IPS DF 6.9 (cell line): ENCODE measurements around the gene ADGRE2.
"Not testable (repeated sequence)": the region's sequence is repeated elsewhere in the genome, so short reads cannot be mapped to it uniquely, and the experiment has no call there.

ENCODE experiments used
- DNase-seq: peaks from one replicate; pipeline ENCODE4 v3.0.0-alpha.2; 2013; ENCODE audit warnings: low read depth, low spot score
- H3K27ac ChIP-seq: one replicate; pipeline ENCODE4 v1.5.1; 2013; ENCODE audit warnings: low read length, control low read depth
- H3K27me3 ChIP-seq: 2 replicates; pipeline ENCODE4 v1.6.1; 2013; ENCODE audit warnings: mild to moderate bottlenecking, low read length; ENCODE audit not compliant: control insufficient read depth, insufficient read depth
- H3K36me3 ChIP-seq: 2 replicates; pipeline ENCODE4 v1.6.1; 2013; ENCODE audit warnings: low read length; ENCODE audit not compliant: control insufficient read depth, insufficient read depth
- H3K4me1 ChIP-seq: 2 replicates; pipeline ENCODE4 v1.6.1; 2013; ENCODE audit warnings: low read length; ENCODE audit not compliant: control insufficient read depth, insufficient read depth
- H3K4me3 ChIP-seq: 2 replicates; pipeline ENCODE4 v1.5.1; 2013; ENCODE audit warnings: mild to moderate bottlenecking, low read length
- H3K9me3 ChIP-seq: 2 replicates; pipeline ENCODE4 v1.6.1; 2013; ENCODE audit warnings: low read length, inconsistent platforms; ENCODE audit not compliant: control insufficient read depth, insufficient read depth
- WGBS: extraction: QIAGEN DNeasy Blood & Tissue Kit; methylation state at CpG from one replicate; pipeline ENCODE4 v1.1.7; 2013; ENCODE audit warnings: mixed read lengths, missing lambda C conversion rate; ENCODE audit not compliant: insufficient read length, insufficient coverage; 5-methylcytosine and 5-hydroxymethylcytosine counted together

Gene ADGRE2

DNA sequence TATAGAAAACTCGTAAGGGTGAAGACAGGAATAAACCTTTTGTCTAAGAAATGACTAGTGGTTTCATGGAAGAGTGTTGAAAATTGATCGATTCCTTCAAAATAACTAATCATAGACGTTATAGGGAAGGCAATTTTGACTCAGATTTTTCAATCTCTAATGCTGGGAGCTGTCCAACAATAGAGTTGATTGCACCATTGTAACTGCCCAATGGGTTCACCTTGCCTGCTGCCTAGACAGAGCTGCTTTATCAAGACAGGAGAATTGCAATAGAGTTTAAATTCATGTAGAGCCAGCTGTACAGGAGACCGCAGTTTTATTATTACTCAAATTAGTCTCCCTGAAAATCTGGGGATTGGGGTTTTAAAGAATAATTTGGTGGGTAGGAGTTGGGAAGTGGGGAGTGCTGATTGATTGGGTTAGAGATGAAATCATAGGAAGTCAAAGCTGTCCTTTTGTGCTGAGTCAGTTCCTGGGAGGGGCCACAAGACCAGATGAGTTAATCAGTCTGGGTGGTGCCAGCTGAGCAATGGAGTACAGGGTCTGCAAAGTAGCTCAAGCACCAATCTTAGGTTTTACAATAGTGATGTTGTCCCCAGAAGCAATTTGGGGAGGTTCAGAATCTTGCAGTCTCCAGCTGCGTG is 16.8 kb upstream of the ADGRE2 start:
- Histone ChIP-seq H3K9me3 (no peaks in the 10 kb centered on the region), H3K36me3 (no peaks in the 10 kb centered on the region), H3K4me1 (no peaks in the 10 kb centered on the region), H3K27ac (no peak overlapping the region), H3K4me3 (no peak overlapping the region), H3K27me3 (no peaks in the 10 kb centered on the region)
- no peak for DNase-seq
- no CpG with 5 or more reads among the region's 5 CpGs for WGBS

DNA sequence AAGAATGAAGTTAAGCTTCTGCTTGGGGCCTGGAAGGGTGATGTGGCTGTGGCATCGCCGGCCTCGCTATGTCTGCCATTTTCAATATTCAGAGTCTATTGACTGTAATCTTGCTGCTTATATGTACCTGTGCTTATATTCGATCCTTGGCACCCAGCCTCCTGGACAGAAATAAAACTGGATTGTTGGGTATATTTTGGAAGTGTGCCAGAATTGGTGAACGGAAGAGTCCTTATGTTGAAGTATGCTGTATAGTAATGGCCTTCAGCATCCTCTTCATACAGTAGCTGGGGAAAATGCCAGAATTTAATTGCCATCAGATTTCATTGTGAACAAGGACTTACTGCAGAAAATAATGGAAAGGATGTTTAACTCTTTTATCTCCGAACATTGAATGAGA is 13.9 kb upstream of the ADGRE2 start:
- DNase-seq, H3K27me3 ChIP-seq, H3K36me3 ChIP-seq, H3K4me1 ChIP-seq, H3K4me3 ChIP-seq, H3K27ac ChIP-seq, H3K9me3 ChIP-seq: not testable (repeated sequence)
- WGBS = no CpG with 5 or more reads among the region's 6 CpGs

DNA sequence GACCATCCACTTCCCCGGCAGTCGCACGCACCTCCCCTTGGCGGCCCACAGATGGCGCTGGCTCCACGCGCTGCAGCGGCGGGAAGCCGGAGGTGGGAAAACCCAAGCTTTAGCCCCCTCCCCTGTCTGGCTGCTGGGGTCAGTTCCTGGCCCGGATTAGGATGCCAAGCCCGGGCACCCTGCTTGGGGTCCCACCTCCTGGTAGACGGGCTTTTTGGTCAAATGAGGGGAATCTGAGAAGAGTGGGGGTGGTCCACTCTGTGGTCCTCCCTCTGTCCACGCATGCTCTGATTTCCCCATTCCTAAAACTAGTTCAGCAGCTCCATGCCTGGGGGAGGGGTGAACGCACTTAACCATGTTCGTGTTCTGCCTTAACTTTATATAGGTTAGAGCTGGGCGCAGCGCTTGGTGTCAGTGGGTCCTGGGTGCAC is 8.1 kb upstream of the ADGRE2 start:
- no peak overlapping the region for H3K4me3 ChIP-seq
- H3K36me3 ChIP-seq = no peaks in the 10 kb centered on the region
- WGBS = no CpG with 5 or more reads among the region's 18 CpGs
- H3K9me3 ChIP-seq = no peaks in the 10 kb centered on the region
- 0 out of 2 replicates have a peak, but pooled peaks cover 1% of the 10 kb centered on the region for H3K4me1 ChIP-seq
- H3K27ac ChIP-seq = no peak overlapping the region
- H3K27me3 ChIP-seq = no peaks in the 10 kb centered on the region
- DNase-seq = peak; percentile 58

DNA sequence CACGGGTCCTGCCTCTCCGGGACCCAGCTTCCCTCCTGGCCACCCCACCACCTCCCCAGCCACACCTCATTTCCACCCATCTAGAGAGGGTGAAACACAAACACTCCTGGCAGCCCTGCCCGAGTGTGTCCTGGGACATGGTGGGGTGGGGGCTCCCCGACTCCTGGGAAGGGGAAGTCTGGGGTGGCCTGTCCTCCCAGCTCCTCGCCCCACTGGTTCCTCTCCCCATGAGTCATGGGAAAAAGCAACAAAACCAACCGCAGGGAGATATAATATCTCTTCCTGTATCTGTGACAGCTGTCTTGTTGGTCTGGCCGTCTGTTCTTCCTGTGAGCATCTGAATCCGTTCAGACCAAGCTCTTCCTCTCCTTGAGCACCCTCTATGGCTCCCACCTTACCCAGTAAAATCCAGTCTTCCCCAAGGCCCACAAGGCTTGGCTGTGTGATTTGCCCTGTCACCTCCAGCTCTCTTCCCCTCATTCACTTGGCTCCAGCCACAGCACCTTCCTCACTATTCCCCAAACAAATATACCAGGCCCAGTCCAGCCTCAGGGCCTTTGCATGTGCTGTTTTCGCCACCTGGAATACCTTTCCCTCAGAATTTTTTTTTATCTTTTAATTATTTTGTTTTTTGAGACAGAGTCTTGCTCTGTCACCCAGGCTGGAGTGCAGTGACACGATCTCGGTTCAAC is 6.9 kb upstream of the ADGRE2 start:
- WGBS = no CpG with 5 or more reads among the region's 11 CpGs
- H3K27me3 ChIP-seq, H3K4me3 ChIP-seq, H3K36me3 ChIP-seq, H3K4me1 ChIP-seq, H3K9me3 ChIP-seq, H3K27ac ChIP-seq, DNase-seq: not testable (repeated sequence)

DNA sequence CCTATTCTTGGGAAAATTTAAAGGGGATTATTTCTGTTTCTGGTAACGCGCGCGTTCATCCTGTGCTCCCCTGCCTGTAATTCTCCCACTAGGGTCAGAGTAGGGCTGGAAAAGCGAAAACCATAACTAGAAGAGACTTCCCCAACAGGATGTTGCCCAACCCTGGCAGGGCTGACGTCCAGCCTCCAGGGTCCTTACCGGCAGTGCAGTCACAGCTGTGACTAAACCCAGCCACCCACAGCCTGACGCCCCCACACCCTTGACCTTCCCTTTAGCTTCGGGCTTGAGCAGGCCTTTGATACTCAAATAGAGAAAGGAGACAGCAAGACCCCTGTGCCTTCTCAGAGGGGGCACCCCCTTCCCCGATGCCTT is 6.4 kb upstream of the ADGRE2 start:
- not testable (repeated sequence) for H3K4me3 ChIP-seq, H3K9me3 ChIP-seq, H3K27ac ChIP-seq, DNase-seq, H3K27me3 ChIP-seq, H3K36me3 ChIP-seq, H3K4me1 ChIP-seq
- no CpG with 5 or more reads among the region's 10 CpGs for WGBS

DNA sequence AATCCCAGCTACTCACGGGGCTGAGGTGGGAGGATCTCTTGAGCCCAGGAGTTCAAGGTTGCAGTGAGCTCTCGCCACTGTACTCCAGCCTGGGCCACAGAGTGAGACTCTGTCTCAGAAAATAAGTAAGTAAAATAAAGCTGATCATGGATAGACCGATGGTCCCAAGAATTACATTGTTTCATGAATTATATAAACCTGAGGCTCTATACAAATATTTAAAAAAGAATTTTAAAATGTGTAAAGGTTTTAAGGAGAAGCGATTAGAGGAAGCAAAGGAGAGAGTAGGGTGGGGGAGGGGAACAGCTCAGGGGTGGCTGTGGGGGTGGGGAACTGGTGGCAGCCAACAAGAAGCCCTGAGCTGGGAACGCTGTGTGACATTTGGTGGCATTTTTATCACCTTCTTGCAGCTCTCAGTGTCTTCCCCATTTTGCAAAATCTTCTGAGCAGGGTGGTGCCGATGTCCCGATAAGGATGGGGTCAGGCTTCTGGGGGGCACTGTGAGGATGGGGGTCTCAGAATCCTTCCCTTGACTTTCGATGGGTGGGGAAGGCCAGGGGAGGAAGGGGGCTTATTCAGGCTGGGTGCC is 5.1 kb upstream of the ADGRE2 start:
- H3K27me3 ChIP-seq, H3K4me3 ChIP-seq, H3K27ac ChIP-seq, H3K36me3 ChIP-seq, DNase-seq, H3K9me3 ChIP-seq, H3K4me1 ChIP-seq: not testable (repeated sequence)
- WGBS = 100% methylated on average over 1 of the region's 8 CpGs

DNA sequence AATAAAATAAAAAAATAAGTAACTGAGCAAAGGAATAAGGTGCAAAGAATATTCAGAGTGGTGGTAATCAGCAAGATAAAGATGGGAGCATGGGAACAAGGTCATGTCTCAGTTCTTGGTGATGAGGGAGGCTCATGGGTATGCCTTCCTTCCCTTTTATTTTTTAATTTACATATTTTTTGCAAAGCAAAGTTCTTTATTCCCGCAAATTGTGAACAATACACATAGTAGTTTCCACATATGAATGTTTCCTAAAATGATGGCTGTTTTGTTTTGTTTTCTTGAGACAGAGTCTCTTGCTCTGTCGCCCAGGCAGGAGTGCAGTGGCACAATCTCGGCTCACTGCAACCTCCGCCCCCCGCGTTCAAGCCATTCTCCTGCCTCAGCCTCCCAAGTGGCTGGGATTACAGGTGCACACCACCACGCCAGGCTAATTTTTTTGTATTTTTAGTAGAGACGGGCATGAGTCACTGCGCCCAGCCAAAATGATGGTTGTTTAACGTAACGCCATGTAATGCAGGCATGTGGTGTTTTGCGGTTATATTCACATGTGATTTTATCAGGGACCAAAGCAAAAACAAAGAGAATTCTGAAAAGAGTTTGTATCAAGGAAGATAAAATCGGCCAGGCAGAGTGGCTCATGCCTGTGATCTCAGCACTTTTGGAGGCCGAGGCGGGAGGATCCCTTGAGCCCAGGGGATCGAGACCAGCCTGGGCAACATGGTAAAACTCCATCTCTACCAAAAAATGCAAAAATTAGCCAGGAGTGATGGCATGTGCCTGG is 4.5 kb upstream of the ADGRE2 start:
- Histone ChIP-seq H3K4me1 (0 out of 2 replicates have a peak, but pooled peaks cover 1% of the 10 kb centered on the region), H3K27ac (no peak overlapping the region), H3K36me3 (no peaks in the 10 kb centered on the region), H3K9me3 (no peaks in the 10 kb centered on the region), H3K4me3 (no peak overlapping the region), H3K27me3 (no peaks in the 10 kb centered on the region)
- no CpG with 5 or more reads among the region's 16 CpGs for WGBS
- no peak for DNase-seq

DNA sequence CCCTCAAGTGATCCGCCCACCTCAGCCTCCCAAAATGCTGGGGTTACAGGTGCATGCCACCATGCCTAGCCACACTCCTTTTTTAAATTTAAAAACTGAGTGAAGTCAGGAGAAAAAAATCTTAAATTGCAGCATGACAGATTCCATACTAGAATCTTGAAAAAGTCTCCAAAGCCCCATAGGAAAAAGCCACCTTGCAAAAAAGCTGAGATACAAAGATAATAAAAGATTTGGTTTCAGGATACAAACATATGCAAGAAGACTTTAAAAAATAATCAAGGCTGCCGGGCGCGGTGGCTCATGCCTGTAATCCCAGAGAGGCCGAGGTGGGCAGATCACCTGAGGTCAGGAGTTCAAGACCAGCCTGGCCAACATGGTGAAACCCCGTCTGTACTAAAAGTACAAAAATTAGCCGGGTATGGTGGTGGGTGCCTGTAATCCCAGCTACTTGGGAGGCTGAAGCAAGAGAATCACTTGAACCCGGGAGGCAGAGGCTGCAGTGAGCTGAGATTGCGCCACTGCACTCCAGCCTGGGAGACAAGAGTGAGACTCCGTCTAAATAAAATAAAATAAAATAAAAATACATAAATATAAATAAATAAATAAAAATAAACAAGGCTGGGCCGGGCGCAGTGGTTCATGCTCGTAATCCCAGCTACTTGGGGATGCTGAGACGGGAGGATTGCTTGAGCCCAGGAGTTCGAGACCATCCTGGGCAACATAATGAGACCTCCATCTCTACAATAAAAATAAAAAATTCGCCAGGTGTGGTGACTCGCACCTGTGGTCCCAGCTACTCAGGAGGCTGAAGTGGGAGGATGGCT is 3.6 kb upstream of the ADGRE2 start:
- not testable (repeated sequence) for H3K27ac ChIP-seq, H3K27me3 ChIP-seq, H3K4me1 ChIP-seq, H3K36me3 ChIP-seq, DNase-seq, H3K4me3 ChIP-seq, H3K9me3 ChIP-seq
- WGBS = no CpG with 5 or more reads among the region's 17 CpGs

DNA sequence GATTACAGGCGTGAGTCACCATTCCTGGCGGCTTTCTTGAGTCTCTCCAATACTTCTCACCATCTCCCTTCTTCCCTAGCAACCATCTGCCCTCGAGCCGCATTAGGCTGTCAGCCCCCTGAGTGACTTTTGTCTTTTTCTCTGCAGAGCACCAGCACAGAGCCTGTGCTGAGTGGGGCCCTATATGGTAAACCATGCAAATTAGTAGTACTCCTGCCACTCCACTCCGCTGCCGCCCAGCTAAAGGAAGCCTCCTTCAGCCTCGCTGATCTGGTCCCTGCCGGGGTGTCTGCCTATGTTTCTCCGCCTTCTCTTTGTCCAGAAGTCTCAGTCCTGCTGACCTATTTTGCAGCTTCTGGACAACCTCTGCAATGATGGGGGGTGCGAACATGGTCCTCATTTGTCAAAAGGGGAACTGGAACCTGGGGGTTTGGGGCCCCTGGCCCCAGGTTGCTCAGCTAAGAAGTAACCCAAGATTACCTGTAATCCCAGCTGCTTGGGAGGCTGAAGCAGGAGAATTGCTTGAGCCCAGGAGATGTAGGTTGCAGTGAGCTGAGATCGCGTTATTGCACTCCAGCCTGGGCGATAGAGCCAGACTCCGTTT is 2.4 kb upstream of the ADGRE2 start:
- H3K27ac ChIP-seq, H3K4me1 ChIP-seq, H3K4me3 ChIP-seq, H3K9me3 ChIP-seq, DNase-seq, H3K36me3 ChIP-seq, H3K27me3 ChIP-seq: not testable (repeated sequence)
- no CpG with 5 or more reads among the region's 14 CpGs for WGBS
